Endodermal cell (in vitro differentiated cells): ENCODE measurements around the gene CNTN1. TPM values are rescaled to one million over a fixed set of nuclear protein-coding genes. Genes with fewer than 3 reads are reported as not detected.

ENCODE experiments used
- DNase-seq: peaks from one replicate; pipeline ENCODE4 v3.0.0-alpha.2; 2017
- H3K27ac ChIP-seq: 2 replicates; pipeline ENCODE4 v1.5.1; 2013; ENCODE audit warnings: mild to moderate bottlenecking, low read depth, low read length, moderate library complexity
- H3K27me3 ChIP-seq: 2 replicates; pipeline ENCODE4 v1.6.1; 2013; ENCODE audit warnings: mild to moderate bottlenecking, low read length, moderate library complexity; ENCODE audit not compliant: insufficient read depth, control insufficient read depth, poor library complexity, severe bottlenecking
- H3K36me3 ChIP-seq: 2 replicates; pipeline ENCODE4 v1.7.0; 2013; ENCODE audit warnings: mild to moderate bottlenecking, low read length, moderate library complexity; ENCODE audit not compliant: control insufficient read depth, insufficient read depth
- H3K4me1 ChIP-seq: one replicate; pipeline ENCODE4 v1.7.0; 2013; ENCODE audit warnings: low read length; ENCODE audit not compliant: control insufficient read depth, insufficient read depth
- H3K4me3 ChIP-seq: 2 replicates; pipeline ENCODE4 v1.5.1; 2013; ENCODE audit warnings: mild to moderate bottlenecking, low read length, moderate library complexity
- H3K9ac ChIP-seq: 2 replicates; pipeline ENCODE4 v1.6.1; 2013; ENCODE audit warnings: mild to moderate bottlenecking, low read length, moderate library complexity; ENCODE audit not compliant: poor library complexity, severe bottlenecking; ENCODE audit errors: extremely low read depth
- H3K9me3 ChIP-seq: 2 replicates; pipeline ENCODE4 v1.6.1; 2013; ENCODE audit warnings: mild to moderate bottlenecking, low read length, moderate library complexity; ENCODE audit not compliant: control insufficient read depth
- H3K27ac Mint-ChIP-seq: 2 replicates; pipeline ENCODE4 v1.8.0; 2020; ENCODE audit warnings: mixed read lengths
- H3K27me3 Mint-ChIP-seq: 2 replicates; pipeline ENCODE4 v1.8.0; 2021; ENCODE audit warnings: mild to moderate bottlenecking, mixed read lengths; ENCODE audit not compliant: insufficient read depth
- H3K36me3 Mint-ChIP-seq: 2 replicates; pipeline ENCODE4 v1.8.0; 2020; ENCODE audit warnings: low read depth, mixed read lengths
- H3K4me1 Mint-ChIP-seq: 2 replicates; pipeline ENCODE4 v1.8.0; 2020; ENCODE audit warnings: mixed read lengths
- H3K4me3 Mint-ChIP-seq: 2 replicates; pipeline ENCODE4 v1.8.0; 2020; ENCODE audit warnings: mild to moderate bottlenecking, moderate library complexity, mixed read lengths
- H3K9me3 Mint-ChIP-seq: 2 replicates; pipeline ENCODE4 v1.8.0; 2020; ENCODE audit warnings: mild to moderate bottlenecking, mixed read lengths
- WGBS, 2 experiments: methylation state at CpG; one replicate each; pipeline versions ENCODE4 v1.1.5 to v1.1.7; 2013; ENCODE audit warnings: missing lambda C conversion rate in 2 of 2, mixed read lengths in 1 of 2; ENCODE audit not compliant: insufficient coverage in 1 of 2, insufficient read length in 1 of 2; 5-methylcytosine and 5-hydroxymethylcytosine counted together
- total RNA-seq, 2 donors: library from RNA; stranded (reverse); fragmentation: NEBNext Ultra II Directional in 1 of 2; extraction: Animal tissue kit (Norgen Biotek cat#: 25700) in 1 of 2; gene quantifications; 2 replicates in 1 of 2; 3 replicates in 1 of 2; pipeline ENCODE4 v1.2.1, GENCODE V29; 2021
- TF ChIP-seq, protein P1 (sequence below): fragments of 200-600 bp; sonication (generic); conservative IDR thresholded peaks from 2 replicates; pipeline ENCODE4 v1.5.0; 2021; ENCODE audit warnings: antibody characterized with exemption, mild to moderate bottlenecking

Gene CNTN1
- total RNA-seq, 2 donors from 2014 or later = 8.4 to 8.6 TPM

DNA sequence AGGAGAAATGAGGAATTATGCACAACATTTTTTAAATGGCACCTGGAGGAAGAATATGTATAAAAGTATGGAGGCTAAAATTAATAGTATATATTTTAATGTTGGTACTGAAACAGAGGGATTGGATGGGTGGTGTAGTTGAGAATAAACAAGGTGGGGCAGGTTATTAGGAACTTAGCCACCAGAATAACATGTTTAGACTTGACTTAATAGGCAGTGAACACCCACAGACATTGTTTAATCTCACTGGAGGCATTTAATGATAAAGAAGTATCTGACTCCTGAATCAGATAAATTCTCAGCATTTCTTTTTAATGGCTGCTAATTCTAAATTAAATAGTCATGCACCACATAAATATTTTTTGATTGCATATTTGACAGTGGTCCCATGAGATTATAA lies 139.7 kb downstream of the CNTN1 start:
- H3K27ac ChIP-seq = no peak overlapping the region
- H3K4me1 ChIP-seq = no peaks in the 10 kb centered on the region
- H3K27ac Mint-ChIP-seq = no peak overlapping the region
- no peak overlapping the region for H3K9ac ChIP-seq
- TF ChIP-seq, protein P1, sequence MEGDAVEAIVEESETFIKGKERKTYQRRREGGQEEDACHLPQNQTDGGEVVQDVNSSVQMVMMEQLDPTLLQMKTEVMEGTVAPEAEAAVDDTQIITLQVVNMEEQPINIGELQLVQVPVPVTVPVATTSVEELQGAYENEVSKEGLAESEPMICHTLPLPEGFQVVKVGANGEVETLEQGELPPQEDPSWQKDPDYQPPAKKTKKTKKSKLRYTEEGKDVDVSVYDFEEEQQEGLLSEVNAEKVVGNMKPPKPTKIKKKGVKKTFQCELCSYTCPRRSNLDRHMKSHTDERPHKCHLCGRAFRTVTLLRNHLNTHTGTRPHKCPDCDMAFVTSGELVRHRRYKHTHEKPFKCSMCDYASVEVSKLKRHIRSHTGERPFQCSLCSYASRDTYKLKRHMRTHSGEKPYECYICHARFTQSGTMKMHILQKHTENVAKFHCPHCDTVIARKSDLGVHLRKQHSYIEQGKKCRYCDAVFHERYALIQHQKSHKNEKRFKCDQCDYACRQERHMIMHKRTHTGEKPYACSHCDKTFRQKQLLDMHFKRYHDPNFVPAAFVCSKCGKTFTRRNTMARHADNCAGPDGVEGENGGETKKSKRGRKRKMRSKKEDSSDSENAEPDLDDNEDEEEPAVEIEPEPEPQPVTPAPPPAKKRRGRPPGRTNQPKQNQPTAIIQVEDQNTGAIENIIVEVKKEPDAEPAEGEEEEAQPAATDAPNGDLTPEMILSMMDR = no peak
- no peak for DNase-seq
- H3K36me3 ChIP-seq = no peaks in the 10 kb centered on the region
- no peaks in the 10 kb centered on the region for H3K9me3 Mint-ChIP-seq
- H3K27me3 ChIP-seq = no peaks in the 10 kb centered on the region
- H3K36me3 Mint-ChIP-seq = no peaks in the 10 kb centered on the region
- H3K27me3 Mint-ChIP-seq = no peaks in the 10 kb centered on the region
- no peak overlapping the region for H3K4me3 ChIP-seq
- H3K4me3 Mint-ChIP-seq = no peak overlapping the region
- H3K4me1 Mint-ChIP-seq = peaks cover 18% of the 10 kb centered on the region
- H3K9me3 ChIP-seq = no peaks in the 10 kb centered on the region

DNA sequence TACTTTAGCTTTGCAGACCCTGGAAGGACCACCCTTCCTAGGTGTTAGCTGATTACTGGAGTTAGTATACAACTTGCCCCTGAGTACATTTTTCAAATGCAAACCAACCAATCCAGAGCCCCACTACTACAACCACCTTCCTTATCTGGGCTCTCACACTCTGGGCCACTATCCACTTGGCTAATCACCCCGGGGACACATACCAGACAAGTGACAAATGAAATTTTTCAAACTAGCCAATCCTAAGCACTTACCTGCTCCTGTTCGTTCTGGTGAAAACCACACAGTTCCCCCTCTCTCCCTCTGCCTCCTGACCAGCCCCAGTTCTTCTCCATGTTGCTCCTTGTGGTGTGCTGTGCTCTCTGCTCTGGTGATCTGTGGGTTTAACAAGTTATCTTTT lies 140.4 kb downstream of the CNTN1 start:
- H3K9me3 ChIP-seq = no peaks in the 10 kb centered on the region
- no peaks in the 10 kb centered on the region for H3K9me3 Mint-ChIP-seq
- H3K4me3 Mint-ChIP-seq = no peak overlapping the region
- TF ChIP-seq, protein P1 = no peak
- no peaks in the 10 kb centered on the region for H3K27me3 Mint-ChIP-seq
- no peaks in the 10 kb centered on the region for H3K36me3 Mint-ChIP-seq
- H3K27me3 ChIP-seq = no peaks in the 10 kb centered on the region
- 90 to 100% methylated on average over 1 to 2 of the region's 2 CpGs for WGBS, 2 experiments
- H3K36me3 ChIP-seq = no peaks in the 10 kb centered on the region
- H3K4me1 Mint-ChIP-seq = peaks cover 17% of the 10 kb centered on the region
- no peaks in the 10 kb centered on the region for H3K4me1 ChIP-seq
- H3K27ac ChIP-seq = no peak overlapping the region
- DNase-seq = no peak
- no peak overlapping the region for H3K27ac Mint-ChIP-seq
- H3K4me3 ChIP-seq = no peak overlapping the region
- H3K9ac ChIP-seq = no peak overlapping the region

DNA sequence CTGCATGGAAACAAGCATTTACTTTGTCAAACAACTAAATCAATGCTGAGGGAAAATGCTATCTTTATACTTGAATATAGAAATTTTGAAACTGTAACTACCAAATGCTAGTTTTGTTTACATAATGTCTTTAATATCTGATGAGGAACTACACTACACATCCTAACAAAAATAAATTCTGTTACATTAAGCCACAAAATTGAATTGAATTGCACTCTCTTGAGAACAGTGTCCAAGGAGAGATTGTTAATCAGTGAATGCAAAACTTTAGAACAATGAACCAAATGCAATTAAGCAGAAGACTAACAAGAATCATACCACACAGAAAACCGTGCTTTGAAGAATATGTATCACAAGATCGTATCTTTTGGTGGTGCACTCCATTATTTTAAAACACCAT lies 141.6 kb downstream of the CNTN1 start:
- no peak for DNase-seq
- no peaks in the 10 kb centered on the region for H3K4me1 ChIP-seq
- TF ChIP-seq, protein P1 = no peak
- H3K4me3 ChIP-seq = no peak overlapping the region
- Mint-ChIP-seq H3K4me3 (no peak overlapping the region), H3K9me3 (no peaks in the 10 kb centered on the region), H3K27ac (no peak overlapping the region), H3K36me3 (no peaks in the 10 kb centered on the region), H3K27me3 (no peaks in the 10 kb centered on the region), H3K4me1 (peaks cover 7% of the 10 kb centered on the region)
- no peak overlapping the region for H3K9ac ChIP-seq
- H3K9me3 ChIP-seq = no peaks in the 10 kb centered on the region
- 90 to 100% methylated on average over 2 of the region's 2 CpGs for WGBS, 2 experiments
- no peaks in the 10 kb centered on the region for H3K36me3 ChIP-seq
- no peaks in the 10 kb centered on the region for H3K27me3 ChIP-seq
- H3K27ac ChIP-seq = no peak overlapping the region
